ENCODE data around the gene SLC12A7. TPM values are rescaled to one million over a fixed set of nuclear protein-coding genes. Genes with fewer than 3 reads are reported as not detected.

The SLC12A7 gene
- total RNA-seq, 1 donor from 2014 or later, result 24.5 TPM

GRCh38 chr5:1033178-1033577 is 78.7 kb downstream of the SLC12A7 start:
- no peak for TF ChIP-seq CTCF (IDR thresholded peaks at IDR 0.05; ENCODE audit: unreplicated experiment)
- DNase-seq (ENCODE audit: low spot score), result no peak
- no peaks in the 10 kb centered on the region for H3K4me1 Mint-ChIP-seq (ENCODE audit: unreplicated experiment)
- H3K9me3 Mint-ChIP-seq (ENCODE audit: unreplicated experiment), result no peaks in the 10 kb centered on the region
- peaks cover 4% of the 10 kb centered on the region for H3K36me3 Mint-ChIP-seq (ENCODE audit: low read depth, unreplicated experiment)
- peaks cover 11% of the 10 kb centered on the region for H3K27me3 Mint-ChIP-seq (ENCODE audit: unreplicated experiment)
- no peak overlapping the region for H3K4me3 Mint-ChIP-seq (ENCODE audit: unreplicated experiment)
- H3K27ac Mint-ChIP-seq (ENCODE audit: unreplicated experiment), result no peak overlapping the region

GRCh38 chr5:1032551-1033027 is 79.3 kb downstream of the SLC12A7 start:
- no peak for TF ChIP-seq CTCF (IDR thresholded peaks at IDR 0.05; ENCODE audit: unreplicated experiment)

GRCh38 chr5:1032011-1032410 is 79.9 kb downstream of the SLC12A7 start:
- no peaks in the 10 kb centered on the region for H3K4me1 Mint-ChIP-seq (ENCODE audit: unreplicated experiment)
- H3K36me3 Mint-ChIP-seq (ENCODE audit: low read depth, unreplicated experiment), result peaks cover 4% of the 10 kb centered on the region
- no peak overlapping the region for H3K27ac Mint-ChIP-seq (ENCODE audit: unreplicated experiment)
- no peak for DNase-seq (ENCODE audit: low spot score)
- H3K9me3 Mint-ChIP-seq (ENCODE audit: unreplicated experiment), result no peaks in the 10 kb centered on the region
- H3K4me3 Mint-ChIP-seq (ENCODE audit: unreplicated experiment), result no peak overlapping the region
- H3K27me3 Mint-ChIP-seq (ENCODE audit: unreplicated experiment), result peaks cover 11% of the 10 kb centered on the region
- TF ChIP-seq CTCF (IDR thresholded peaks at IDR 0.05; ENCODE audit: unreplicated experiment), result no peak

More at GRCh38 chr5:1032551-1033027, 79.3 kb downstream of the SLC12A7 start:
- H3K36me3 Mint-ChIP-seq (ENCODE audit: low read depth, unreplicated experiment), result peaks cover 4% of the 10 kb centered on the region
- peaks cover 11% of the 10 kb centered on the region for H3K27me3 Mint-ChIP-seq (ENCODE audit: unreplicated experiment)
- H3K27ac Mint-ChIP-seq (ENCODE audit: unreplicated experiment), result no peak overlapping the region
- H3K4me3 Mint-ChIP-seq (ENCODE audit: unreplicated experiment), result no peak overlapping the region
- DNase-seq (ENCODE audit: low spot score), result no peak
- no peaks in the 10 kb centered on the region for H3K4me1 Mint-ChIP-seq (ENCODE audit: unreplicated experiment)
- H3K9me3 Mint-ChIP-seq (ENCODE audit: unreplicated experiment), result no peaks in the 10 kb centered on the region

GRCh38 chr5:1031306-1031959 is 80.4 kb downstream of the SLC12A7 start:
- no peaks in the 10 kb centered on the region for H3K9me3 Mint-ChIP-seq (ENCODE audit: unreplicated experiment)
- no peak for DNase-seq (ENCODE audit: low spot score)
- H3K4me3 Mint-ChIP-seq (ENCODE audit: unreplicated experiment), result no peak overlapping the region
- no peak overlapping the region for H3K27ac Mint-ChIP-seq (ENCODE audit: unreplicated experiment)
- no peaks in the 10 kb centered on the region for H3K4me1 Mint-ChIP-seq (ENCODE audit: unreplicated experiment)
- TF ChIP-seq CTCF (IDR thresholded peaks at IDR 0.05; ENCODE audit: unreplicated experiment), result no peak
- H3K36me3 Mint-ChIP-seq (ENCODE audit: low read depth, unreplicated experiment), result peaks cover 4% of the 10 kb centered on the region
- peaks cover 9% of the 10 kb centered on the region for H3K27me3 Mint-ChIP-seq (ENCODE audit: unreplicated experiment)

- no peak for TF ChIP-seq CTCF (IDR thresholded peaks at IDR 0.05; ENCODE audit: unreplicated experiment)
- peaks cover 4% of the 10 kb centered on the region for H3K36me3 Mint-ChIP-seq (ENCODE audit: low read depth, unreplicated experiment)
- H3K9me3 Mint-ChIP-seq (ENCODE audit: unreplicated experiment), result no peaks in the 10 kb centered on the region
- no peaks in the 10 kb centered on the region for H3K4me1 Mint-ChIP-seq (ENCODE audit: unreplicated experiment)
- peaks cover 9% of the 10 kb centered on the region for H3K27me3 Mint-ChIP-seq (ENCODE audit: unreplicated experiment)
- H3K4me3 Mint-ChIP-seq (ENCODE audit: unreplicated experiment), result no peak overlapping the region
- DNase-seq (ENCODE audit: low spot score), result no peak
- no peak overlapping the region for H3K27ac Mint-ChIP-seq (ENCODE audit: unreplicated experiment)
Observed at GRCh38 chr5:1030801-1031271, 81.0 kb downstream of the SLC12A7 start.
